Panc1 (cell line): ENCODE measurements around the gene KRTAP5-6. TPM values are rescaled to one million over a fixed set of nuclear protein-coding genes. Genes with fewer than 3 reads are reported as not detected.

Experiments
- ATAC-seq: fragments of 200-7000 bp; cut with Tn5 transposase; 2 replicates; pipeline ENCODE4 v1.9.1; 2020; ENCODE audit warnings: mild to moderate bottlenecking, moderate library complexity
- BruUV-seq: library from RNA; stranded (reverse); fragments of 400-500 nt; replicated peaks from 2 replicates; lab custom pipeline; 2021; lab: Mats Ljungman, UMichigan
- CTCF ChIA-PET: fragments of 300-600 bp; sonication (Branson Sonifier 250); formaldehyde crosslinking; loops from one replicate; lab custom pipeline; 2022; ENCODE audit warnings: antibody characterized with exemption; lab: Charles Lee
- POLR2A ChIA-PET: fragments of 300-600 bp; sonication (Branson Sonifier 250); formaldehyde crosslinking; loops from one replicate; lab custom pipeline; 2022; ENCODE audit warnings: antibody characterized with exemption; lab: Charles Lee
- DNase-seq: peaks from one replicate; pipeline ENCODE4 v3.0.0-alpha.2; 2010; ENCODE audit warnings: low read depth, low spot score
- H3K27ac ChIP-seq: 2 replicates; pipeline ENCODE4 v1.5.1; 2011; ENCODE audit warnings: mild to moderate bottlenecking, low read length, inconsistent platforms
- H3K27me3 ChIP-seq: fragments of 200-500 bp; sonication (Bioruptor generic); 2 replicates; pipeline ENCODE4 v1.6.0; 2014; ENCODE audit warnings: low read length, inconsistent platforms; ENCODE audit not compliant: control insufficient read depth, insufficient read depth
- H3K36me3 ChIP-seq: fragments of 200-500 bp; sonication (Bioruptor generic); 2 replicates; pipeline ENCODE4 v1.5.1; 2014; ENCODE audit warnings: inconsistent platforms, mild to moderate bottlenecking, low read length, moderate library complexity; ENCODE audit not compliant: control insufficient read depth, insufficient read depth
- H3K4me1 ChIP-seq: 2 replicates; pipeline ENCODE4 v1.5.1; 2011; ENCODE audit warnings: inconsistent platforms, mild to moderate bottlenecking, low read length, moderate library complexity; ENCODE audit not compliant: control insufficient read depth, insufficient read depth
- H3K4me3 ChIP-seq, 2 experiments: 2 replicates each; pipeline ENCODE4 v1.5.1; 2011 to 2012; ENCODE audit warnings: low read depth in 2 of 2, low read length in 2 of 2, mild to moderate bottlenecking in 2 of 2, inconsistent platforms in 1 of 2, moderate library complexity in 1 of 2
- H3K9me3 ChIP-seq: fragments of 200-500 bp; sonication (Bioruptor generic); 2 replicates; pipeline ENCODE4 v1.5.1; 2014; ENCODE audit warnings: low read depth, mild to moderate bottlenecking, inconsistent platforms, low read length, moderate library complexity; ENCODE audit not compliant: control insufficient read depth, insufficient read depth
- POLR2AphosphoS5 ChIP-seq: IDR thresholded peaks from 2 replicates; pipeline ENCODE4 v1.6.1; 2012; ENCODE audit warnings: mild to moderate bottlenecking, low read depth, low read length, moderate library complexity
- SIN3A ChIP-seq: IDR thresholded peaks from 2 replicates; pipeline ENCODE4 v1.6.1; 2012; ENCODE audit warnings: low read depth, mild to moderate bottlenecking, low read length, moderate library complexity, borderline replicate concordance; ENCODE audit not compliant: insufficient read depth
- TCF7L2 ChIP-seq: IDR thresholded peaks from 2 replicates; pipeline ENCODE4 v1.6.1; 2011; ENCODE audit warnings: mild to moderate bottlenecking, low read depth, low read length, inconsistent platforms
- in situ Hi-C: cut with HindIII; loops from 2 replicates; pipeline ENCODE4 v1.10.0; 2016; ENCODE audit warnings: low sequenced_read_pairs, low pct_unique_long_range_greater_than_20kb
- intact Hi-C: fragments of 100-400 bp; cut with micrococcal nuclease; formaldehyde crosslinking; loops from one replicate; pipeline ENCODE4 v1.10.0; 2022; ENCODE audit not compliant: unreplicated experiment
- total RNA-seq: library from RNA; stranded (reverse); gene quantifications from one replicate; pipeline ENCODE4 v1.2.1, GENCODE V29; 2021; ENCODE audit not compliant: unreplicated experiment
- TF ChIP-seq, protein P1 (sequence below), 2 experiments: IDR thresholded peaks; 2 replicates each; pipeline ENCODE4 v1.6.1; 2011 to 2012; ENCODE audit warnings: low read depth in 2 of 2, control low read depth in 1 of 2, low read length in 1 of 2, mild to moderate bottlenecking in 1 of 2, moderate library complexity in 1 of 2; ENCODE audit not compliant: insufficient read depth in 1 of 2
- TF ChIP-seq, protein P2 (sequence below): fragments of 450-650 bp; IDR thresholded peaks from 2 replicates; pipeline ENCODE4 v1.5.1; 2017; ENCODE audit warnings: mild to moderate bottlenecking

The KRTAP5-6 gene
- total RNA-seq, 1 experiment from 2014 or later: not detected

DNA sequence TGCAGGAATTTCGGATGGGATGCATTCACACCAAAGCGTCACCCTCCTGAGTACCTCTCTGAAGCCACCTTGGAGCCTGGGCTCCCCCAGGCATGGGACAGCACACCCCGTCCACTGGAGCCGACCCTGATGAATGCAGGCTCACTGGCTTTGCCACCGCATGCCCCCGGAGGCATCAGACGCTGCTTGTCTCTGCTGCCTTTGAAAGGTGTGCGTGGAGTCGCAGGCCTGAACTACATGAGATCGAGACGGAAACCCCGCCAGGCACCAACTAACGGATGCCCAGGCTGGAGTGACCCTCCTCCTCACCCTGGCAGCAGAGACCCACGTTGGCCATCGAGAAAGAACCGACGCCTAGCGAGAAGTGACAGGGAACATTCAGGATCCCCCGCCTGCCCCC lies 45.0 kb upstream of the KRTAP5-6 start:
- no peak for TF ChIP-seq TCF7L2
- TF ChIP-seq POLR2AphosphoS5: no peak
- TF ChIP-seq, protein P1, sequence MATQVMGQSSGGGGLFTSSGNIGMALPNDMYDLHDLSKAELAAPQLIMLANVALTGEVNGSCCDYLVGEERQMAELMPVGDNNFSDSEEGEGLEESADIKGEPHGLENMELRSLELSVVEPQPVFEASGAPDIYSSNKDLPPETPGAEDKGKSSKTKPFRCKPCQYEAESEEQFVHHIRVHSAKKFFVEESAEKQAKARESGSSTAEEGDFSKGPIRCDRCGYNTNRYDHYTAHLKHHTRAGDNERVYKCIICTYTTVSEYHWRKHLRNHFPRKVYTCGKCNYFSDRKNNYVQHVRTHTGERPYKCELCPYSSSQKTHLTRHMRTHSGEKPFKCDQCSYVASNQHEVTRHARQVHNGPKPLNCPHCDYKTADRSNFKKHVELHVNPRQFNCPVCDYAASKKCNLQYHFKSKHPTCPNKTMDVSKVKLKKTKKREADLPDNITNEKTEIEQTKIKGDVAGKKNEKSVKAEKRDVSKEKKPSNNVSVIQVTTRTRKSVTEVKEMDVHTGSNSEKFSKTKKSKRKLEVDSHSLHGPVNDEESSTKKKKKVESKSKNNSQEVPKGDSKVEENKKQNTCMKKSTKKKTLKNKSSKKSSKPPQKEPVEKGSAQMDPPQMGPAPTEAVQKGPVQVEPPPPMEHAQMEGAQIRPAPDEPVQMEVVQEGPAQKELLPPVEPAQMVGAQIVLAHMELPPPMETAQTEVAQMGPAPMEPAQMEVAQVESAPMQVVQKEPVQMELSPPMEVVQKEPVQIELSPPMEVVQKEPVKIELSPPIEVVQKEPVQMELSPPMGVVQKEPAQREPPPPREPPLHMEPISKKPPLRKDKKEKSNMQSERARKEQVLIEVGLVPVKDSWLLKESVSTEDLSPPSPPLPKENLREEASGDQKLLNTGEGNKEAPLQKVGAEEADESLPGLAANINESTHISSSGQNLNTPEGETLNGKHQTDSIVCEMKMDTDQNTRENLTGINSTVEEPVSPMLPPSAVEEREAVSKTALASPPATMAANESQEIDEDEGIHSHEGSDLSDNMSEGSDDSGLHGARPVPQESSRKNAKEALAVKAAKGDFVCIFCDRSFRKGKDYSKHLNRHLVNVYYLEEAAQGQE (IDR thresholded peaks at IDR 0.05; ENCODE audit: insufficient read depth in 1 of 2, low read depth in 2 of 2, low read length in 1 of 2): no peak
- ATAC-seq (no peak), DNase-seq (no peak)
- intact Hi-C loops: loop anchor here (5.0 kb wide), 3 partner anchors 40 to 500 kb away; no protein-coding TSS in a partner anchor
- in situ Hi-C loops: no loop called here
- Histone ChIP-seq H3K36me3 (no peaks in the 10 kb centered on the region), H3K9me3 (no peaks in the 10 kb centered on the region), H3K4me1 (0 out of 2 replicates have a peak, but pooled peaks cover 2% of the 10 kb centered on the region), H3K4me3 (no peak overlapping the region), H3K27ac (no peak overlapping the region), H3K27me3 (no peaks in the 10 kb centered on the region)
- ChIA-PET CTCF (interaction anchor here (0.6 to 2.5 kb wide), 33 partner anchors 11 to 504 kb away, joined by 3 to 79 read pairs (median 4); partner anchors contain the start of genes MRPL23 and SYT8), POLR2A (no interaction called here)
- no TSS peak for BruUV-seq

DNA sequence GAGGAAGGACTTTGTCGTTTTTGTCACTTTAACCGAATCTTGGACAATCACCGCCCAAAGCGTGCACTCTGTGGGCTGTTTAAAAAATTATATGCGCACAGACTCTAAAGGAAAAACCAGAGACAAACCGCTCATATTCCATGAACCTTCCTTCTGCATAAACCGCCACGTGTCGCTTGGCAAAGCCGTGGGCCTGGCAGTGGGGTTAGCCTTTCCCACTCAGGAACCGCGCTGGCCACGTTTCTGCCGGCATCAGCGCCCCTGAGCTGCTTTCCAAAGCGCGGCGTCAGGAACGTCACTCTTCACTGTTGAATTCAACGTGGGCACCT lies 44.6 kb upstream of the KRTAP5-6 start:
- Histone ChIP-seq H3K27me3 (no peaks in the 10 kb centered on the region), H3K27ac (no peak overlapping the region), H3K9me3 (no peaks in the 10 kb centered on the region), H3K4me3 (no peak overlapping the region), H3K36me3 (no peaks in the 10 kb centered on the region), H3K4me1 (0 out of 2 replicates have a peak, but pooled peaks cover 2% of the 10 kb centered on the region)
- TF ChIP-seq, protein P1 (IDR thresholded peaks at IDR 0.05; ENCODE audit: insufficient read depth in 1 of 2, low read depth in 2 of 2, low read length in 1 of 2): no peak
- TF ChIP-seq TCF7L2 (no peak), SIN3A (no peak), POLR2AphosphoS5 (no peak)
- TF ChIP-seq, protein P2, sequence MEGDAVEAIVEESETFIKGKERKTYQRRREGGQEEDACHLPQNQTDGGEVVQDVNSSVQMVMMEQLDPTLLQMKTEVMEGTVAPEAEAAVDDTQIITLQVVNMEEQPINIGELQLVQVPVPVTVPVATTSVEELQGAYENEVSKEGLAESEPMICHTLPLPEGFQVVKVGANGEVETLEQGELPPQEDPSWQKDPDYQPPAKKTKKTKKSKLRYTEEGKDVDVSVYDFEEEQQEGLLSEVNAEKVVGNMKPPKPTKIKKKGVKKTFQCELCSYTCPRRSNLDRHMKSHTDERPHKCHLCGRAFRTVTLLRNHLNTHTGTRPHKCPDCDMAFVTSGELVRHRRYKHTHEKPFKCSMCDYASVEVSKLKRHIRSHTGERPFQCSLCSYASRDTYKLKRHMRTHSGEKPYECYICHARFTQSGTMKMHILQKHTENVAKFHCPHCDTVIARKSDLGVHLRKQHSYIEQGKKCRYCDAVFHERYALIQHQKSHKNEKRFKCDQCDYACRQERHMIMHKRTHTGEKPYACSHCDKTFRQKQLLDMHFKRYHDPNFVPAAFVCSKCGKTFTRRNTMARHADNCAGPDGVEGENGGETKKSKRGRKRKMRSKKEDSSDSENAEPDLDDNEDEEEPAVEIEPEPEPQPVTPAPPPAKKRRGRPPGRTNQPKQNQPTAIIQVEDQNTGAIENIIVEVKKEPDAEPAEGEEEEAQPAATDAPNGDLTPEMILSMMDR: no peak
- ChIA-PET CTCF (interaction anchor here (0.6 to 2.5 kb wide), 34 partner anchors 12 to 504 kb away, joined by 3 to 79 read pairs (median 4); partner anchors contain the start of genes MRPL23 and SYT8), POLR2A (interaction anchor here (0.7 kb wide), 1 partner anchor 1517 kb away, joined by 5 read pairs; no protein-coding TSS in a partner anchor)
- intact Hi-C loops: loop anchor here (5.0 kb wide), 3 partner anchors 40 to 500 kb away; no protein-coding TSS in a partner anchor
- no TSS peak for BruUV-seq
- DNase-seq: no peak
- ATAC-seq: no peak
- in situ Hi-C loops: no loop called here
